ENCODE measurements around the gene GRK2.
"Not testable (repeated sequence)": the region's sequence is repeated elsewhere in the genome, so short reads cannot be mapped to it uniquely, and the experiment has no call there.

GRK2 gene

GRCh38 chr11:67266449-67267187 is at the start of gene GRK2:
Gene GRK2, plus strand, starts transcription at chr11:67266473. Its CDS starts 227 bp downstream, at chr11:67266700.
- no peak for DNase-seq (ENCODE audit: low read depth in 1 of 2, low spot score in 1 of 2)

GRCh38 chr11:67227726-67228125 is 38.5 kb upstream of the GRK2 start:
- no peak for DNase-seq (ENCODE audit: low read depth in 1 of 2, low spot score in 1 of 2)

- DNase-seq (ENCODE audit: low read depth in 1 of 2, low spot score in 1 of 2), result no peak
Observed at GRCh38 chr11:67230406-67230805, 35.9 kb upstream of the GRK2 start.

- DNase-seq (ENCODE audit: low read depth in 1 of 2, low spot score in 1 of 2), result no peak
Observed at GRCh38 chr11:67230886-67231285, 35.4 kb upstream of the GRK2 start.

DNA sequence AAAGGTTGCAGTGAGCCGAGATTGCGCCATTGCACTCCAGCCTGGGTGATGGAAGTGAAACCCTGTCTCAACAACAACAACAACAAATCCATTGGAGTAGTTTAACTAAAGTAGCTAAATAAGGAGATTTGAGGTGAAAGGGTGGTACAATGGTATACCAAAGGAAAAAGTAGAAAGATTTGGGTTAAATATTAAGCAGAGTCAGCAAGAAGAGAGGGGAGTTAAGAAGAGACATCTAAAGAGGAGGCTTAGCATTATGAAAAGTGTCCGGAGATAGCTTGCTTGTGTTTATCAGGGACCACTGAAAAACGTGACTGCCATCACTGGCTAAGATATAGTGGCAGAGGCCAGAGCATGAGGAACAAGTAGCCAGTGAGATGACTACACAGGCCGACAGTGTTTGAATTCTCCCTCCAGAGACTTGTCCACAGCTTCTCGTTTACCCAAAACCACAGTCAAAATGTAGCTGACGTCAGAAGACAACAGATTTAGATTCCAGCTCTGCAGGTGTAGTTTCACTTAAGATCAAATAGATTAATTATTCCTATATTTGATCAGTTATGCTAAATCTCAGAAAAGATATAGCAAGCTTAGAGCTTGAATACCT is 32.6 kb upstream of the GRK2 start:
- DNase-seq (ENCODE audit: low read depth in 1 of 2, low spot score in 1 of 2), result no peak

DNA sequence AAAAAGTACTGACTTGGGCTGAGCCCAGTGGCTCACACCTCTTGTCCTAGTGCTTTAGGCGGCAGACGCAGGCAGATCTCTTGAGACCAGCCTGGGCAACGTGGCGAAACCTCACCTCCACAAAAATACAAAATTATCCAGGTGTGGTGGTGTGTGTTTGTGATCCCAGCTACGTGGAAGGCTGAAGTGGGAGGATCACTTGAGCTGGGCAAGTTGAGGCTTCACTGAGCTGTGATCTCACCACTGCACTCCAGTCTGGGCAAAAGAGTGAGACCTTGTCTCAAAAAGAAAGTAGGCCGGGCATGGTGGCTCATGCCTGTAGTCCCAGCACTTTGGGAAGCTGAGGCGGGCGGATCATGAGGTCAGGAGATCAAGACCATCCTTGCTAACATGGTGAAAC is 31.7 kb upstream of the GRK2 start:
- not testable (repeated sequence) for DNase-seq (ENCODE audit: low read depth in 1 of 2, low spot score in 1 of 2)

DNA sequence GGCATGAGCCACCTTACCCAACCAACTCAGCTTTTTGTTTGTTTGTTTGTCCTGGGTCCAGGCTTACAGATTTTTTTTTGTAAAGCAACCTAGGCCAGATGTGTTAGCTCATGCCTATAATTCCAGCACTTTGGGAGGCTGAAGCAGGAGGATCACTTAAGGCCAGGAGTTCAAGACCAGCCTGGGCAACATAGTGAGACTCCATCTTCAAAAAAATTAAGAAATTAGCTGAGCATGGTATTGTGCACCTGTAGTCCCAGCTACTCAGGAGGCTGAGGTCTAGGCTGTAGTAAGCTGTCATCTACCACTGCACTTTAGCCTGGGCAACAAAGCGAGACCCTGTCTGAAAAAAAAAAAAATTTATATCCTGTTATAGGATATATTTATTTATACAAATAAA is 28.7 kb upstream of the GRK2 start:
- DNase-seq (ENCODE audit: low read depth in 1 of 2, low spot score in 1 of 2), result no peak

DNA sequence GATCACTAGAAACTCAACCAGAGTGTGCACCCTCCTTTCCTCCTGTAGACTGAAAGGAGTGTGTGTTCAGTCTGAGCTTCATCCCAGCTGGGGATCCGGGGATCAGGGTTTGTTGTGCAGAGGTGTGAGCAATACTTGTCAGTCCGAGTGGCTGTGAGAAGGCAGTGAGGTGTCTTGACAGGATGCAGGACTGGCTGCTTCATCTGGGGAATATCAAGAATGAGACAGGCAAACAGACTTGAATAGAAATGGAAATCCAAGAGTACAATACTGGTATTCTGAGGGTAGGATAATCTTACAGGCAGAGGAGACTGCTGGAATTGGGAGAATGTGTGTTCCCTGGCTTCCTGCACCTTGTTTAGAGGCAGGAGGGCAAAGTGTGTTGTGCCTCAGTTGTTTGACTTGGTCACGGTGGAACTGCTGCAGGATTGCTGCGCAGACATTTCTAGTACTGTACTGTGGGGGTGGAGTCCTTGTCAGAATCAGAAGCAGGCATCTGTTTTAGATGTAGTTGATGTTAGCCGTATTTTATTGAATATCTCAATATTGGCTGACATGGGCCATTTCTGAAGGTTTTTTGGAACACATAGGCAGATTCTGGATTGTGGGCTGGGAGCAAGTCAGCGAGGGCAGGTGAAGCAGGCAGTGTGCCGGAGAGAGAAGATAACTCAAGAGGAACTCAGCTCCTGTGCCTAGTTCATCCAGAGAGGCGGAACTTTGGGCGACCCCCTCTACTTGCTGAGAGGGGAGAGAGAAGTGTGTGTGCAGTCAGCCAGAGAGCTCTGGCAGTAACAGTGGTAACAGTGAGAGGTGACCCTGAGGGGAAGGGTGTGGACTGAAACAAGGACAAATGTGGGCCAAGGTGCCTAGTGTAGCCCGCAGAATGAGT is 27.1 kb upstream of the GRK2 start:
- no peak for DNase-seq (ENCODE audit: low read depth in 1 of 2, low spot score in 1 of 2)

GRCh38 chr11:67239783-67240575 is 26.3 kb upstream of the GRK2 start:
- DNase-seq (ENCODE audit: low read depth in 1 of 2, low spot score in 1 of 2), result peak; percentile 86 to 91

DNA sequence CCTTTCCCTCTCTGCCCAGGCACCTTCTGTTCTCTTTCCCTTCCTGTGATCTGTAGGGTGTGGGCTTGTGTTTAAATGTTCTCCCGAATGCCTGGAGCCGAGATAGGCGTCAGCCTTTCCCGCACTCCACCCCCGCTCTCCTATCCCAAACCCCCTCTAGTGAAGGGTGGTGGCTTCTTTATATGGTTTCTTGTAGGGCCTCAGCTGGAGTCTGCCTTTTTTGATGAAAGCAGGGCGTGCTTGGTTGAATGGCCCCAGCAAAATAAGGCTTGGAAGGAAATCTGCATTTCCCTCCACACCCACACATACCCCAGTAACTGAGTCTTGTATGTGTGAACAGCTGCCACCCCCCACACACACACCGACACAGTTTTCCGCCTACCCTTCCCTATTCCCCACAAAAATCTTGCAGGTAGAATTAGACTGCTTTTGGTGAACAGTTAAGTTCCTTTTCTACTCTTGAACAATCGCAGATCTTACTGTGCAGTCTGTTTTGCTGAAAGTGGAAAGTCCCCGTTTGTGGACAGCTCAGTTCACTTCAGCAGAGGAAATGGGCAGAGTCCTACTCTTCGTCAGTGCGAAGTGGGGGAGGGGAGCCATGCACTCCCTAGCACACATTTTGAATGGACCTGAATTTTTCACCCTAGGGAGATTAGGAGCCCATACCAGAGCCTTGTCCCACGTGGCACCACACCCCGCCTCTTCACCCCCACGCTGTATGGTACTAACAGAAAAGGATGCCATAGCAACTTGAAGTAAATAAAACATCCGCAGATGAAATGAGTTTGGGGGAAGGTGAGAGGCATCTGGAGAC is 25.5 kb upstream of the GRK2 start:
- peak; percentile 54 to 56 for DNase-seq (ENCODE audit: low read depth in 1 of 2, low spot score in 1 of 2)

- no peak for DNase-seq (ENCODE audit: low read depth in 1 of 2, low spot score in 1 of 2)
Observed at GRCh38 chr11:67242548-67242947, 23.7 kb upstream of the GRK2 start.

- no peak for DNase-seq (ENCODE audit: low read depth in 1 of 2, low spot score in 1 of 2)
Observed at GRCh38 chr11:67243051-67243450, 23.2 kb upstream of the GRK2 start.

- DNase-seq (ENCODE audit: low read depth in 1 of 2, low spot score in 1 of 2), result no peak
Observed at GRCh38 chr11:67245046-67245445, 21.2 kb upstream of the GRK2 start.

DNA sequence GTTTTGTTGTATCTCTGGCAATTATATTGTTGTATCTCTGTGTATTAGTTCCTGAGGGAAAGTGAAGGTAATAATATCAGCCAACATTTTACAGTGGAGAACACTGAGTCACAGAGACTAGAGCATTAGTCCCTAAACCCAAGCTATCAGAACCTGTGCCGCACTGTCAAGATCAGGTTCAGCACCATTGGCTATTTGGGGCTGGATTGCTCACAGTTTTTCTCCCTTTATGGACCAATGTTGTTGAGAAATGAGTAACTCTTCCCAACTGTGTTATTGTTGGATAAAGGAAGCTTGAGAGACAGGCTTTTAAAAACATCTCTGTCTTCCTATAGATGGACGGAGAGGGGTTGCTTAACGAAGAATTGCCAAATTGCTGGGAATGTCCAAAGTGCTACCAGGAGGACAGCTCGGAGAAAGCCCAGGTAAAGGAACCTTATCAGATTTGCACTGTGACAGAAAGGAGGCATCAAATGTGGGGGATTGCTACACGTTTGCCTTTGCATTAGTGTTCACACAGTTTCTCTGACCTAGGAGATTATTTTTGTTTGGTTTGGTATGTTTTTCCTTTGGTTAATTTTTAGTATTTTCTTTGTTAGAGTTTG is 18.2 kb upstream of the GRK2 start:
- DNase-seq (ENCODE audit: low read depth in 1 of 2, low spot score in 1 of 2), result no peak

GRCh38 chr11:67248653-67249052 is 17.6 kb upstream of the GRK2 start:
- DNase-seq (ENCODE audit: low read depth in 1 of 2, low spot score in 1 of 2), result no peak

- no peak for DNase-seq (ENCODE audit: low read depth in 1 of 2, low spot score in 1 of 2)
Observed at GRCh38 chr11:67250059-67251043, 15.9 kb upstream of the GRK2 start.

- DNase-seq (ENCODE audit: low read depth in 1 of 2, low spot score in 1 of 2), result no peak
Observed at GRCh38 chr11:67251841-67252240, 14.4 kb upstream of the GRK2 start.

GRCh38 chr11:67252831-67253239 is 13.4 kb upstream of the GRK2 start:
- no peak for DNase-seq (ENCODE audit: low read depth in 1 of 2, low spot score in 1 of 2)

Data from stimulated activated CD4-positive, alpha-beta T cell treated with anti-CD3 and anti-CD28 coated beads, Interleukin-15, amount 100 ng/mL, for 1 hour (primary cell).